GM23338 (cell line): ENCODE results near the gene COX10. TPM values are rescaled to one million over a fixed set of nuclear protein-coding genes. Genes with fewer than 3 reads are reported as not detected.
A peak's percentile ranks its signal among the peaks of the same experiment; 100 is the strongest.

Source experiments
- ATAC-seq: fragments of 200-7000 bp; cut with Tn5 transposase; 3 replicates; pipeline ENCODE4 v1.9.1; 2020
- DNase-seq: peaks from one replicate; pipeline ENCODE4 v3.0.0-alpha.2; 2015; ENCODE audit warnings: low spot score
- H2AFZ ChIP-seq: fragments of 200-600 bp; sonication (generic); 2 replicates; pipeline ENCODE4 v1.8.0; 2016; ENCODE audit warnings: antibody characterized with exemption, mild to moderate bottlenecking, moderate library complexity
- H3F3A ChIP-seq: fragments of 200-600 bp; sonication (generic); replicated peaks from 2 replicates; pipeline ENCODE4 v1.8.0; 2017; ENCODE audit warnings: antibody characterized with exemption, mixed run types, low read depth
- H3K27ac ChIP-seq: fragments of 200-600 bp; sonication (generic); 2 replicates; pipeline ENCODE4 v1.6.1; 2016; ENCODE audit warnings: low read depth
- H3K27me3 ChIP-seq: fragments of 200-600 bp; sonication (generic); 2 replicates; pipeline ENCODE4 v1.8.0; 2016; ENCODE audit warnings: mild to moderate bottlenecking, mixed run types, moderate library complexity; ENCODE audit not compliant: insufficient read depth
- H3K36me3 ChIP-seq: fragments of 200-600 bp; sonication (generic); 2 replicates; pipeline ENCODE4 v1.8.0; 2016; ENCODE audit warnings: mild to moderate bottlenecking; ENCODE audit not compliant: insufficient read depth
- H3K4me1 ChIP-seq: fragments of 200-600 bp; sonication (generic); 2 replicates; pipeline ENCODE4 v1.8.0; 2016; ENCODE audit warnings: mild to moderate bottlenecking, moderate library complexity; ENCODE audit not compliant: insufficient read depth
- H3K4me2 ChIP-seq: fragments of 200-600 bp; sonication (generic); 2 replicates; pipeline ENCODE4 v1.7.1; 2017; ENCODE audit warnings: mixed run types
- H3K4me3 ChIP-seq: fragments of 200-600 bp; sonication (generic); 2 replicates; pipeline ENCODE4 v1.6.1; 2016; ENCODE audit warnings: mixed run types
- H3K79me2 ChIP-seq: fragments of 200-600 bp; sonication (generic); replicated peaks from 2 replicates; pipeline ENCODE4 v1.8.0; 2017; ENCODE audit warnings: mild to moderate bottlenecking; ENCODE audit not compliant: insufficient read depth
- H3K9me2 ChIP-seq: fragments of 200-600 bp; sonication (generic); 2 replicates; pipeline ENCODE4 v1.8.0; 2017; ENCODE audit not compliant: insufficient read depth
- H4K20me1 ChIP-seq: fragments of 200-600 bp; sonication (generic); replicated peaks from 2 replicates; pipeline ENCODE4 v1.8.0; 2017; ENCODE audit warnings: mild to moderate bottlenecking; ENCODE audit not compliant: insufficient read depth
- H3K27ac Mint-ChIP-seq: 2 replicates; pipeline ENCODE4 v1.8.0; 2020; ENCODE audit warnings: inconsistent platforms, mild to moderate bottlenecking, moderate library complexity, mixed read lengths
- H3K27me3 Mint-ChIP-seq: 3 replicates; pipeline ENCODE4 v1.8.0; 2022; ENCODE audit warnings: low read depth, mild to moderate bottlenecking, moderate library complexity, mixed read lengths, inconsistent platforms; ENCODE audit not compliant: insufficient read depth, poor library complexity
- H3K36me3 Mint-ChIP-seq: 3 replicates; pipeline ENCODE4 v1.8.0; 2021; ENCODE audit warnings: low read depth, mild to moderate bottlenecking, inconsistent platforms, moderate library complexity, mixed read lengths
- H3K4me1 Mint-ChIP-seq: 3 replicates; pipeline ENCODE4 v1.8.0; 2020; ENCODE audit warnings: mild to moderate bottlenecking, inconsistent platforms, mixed read lengths
- H3K4me3 Mint-ChIP-seq: 3 replicates; pipeline ENCODE4 v1.8.0; 2021; ENCODE audit warnings: moderate library complexity, mild to moderate bottlenecking, inconsistent platforms, mixed read lengths
- H3K9me3 Mint-ChIP-seq: 3 replicates; pipeline ENCODE4 v1.8.0; 2020; ENCODE audit warnings: moderate library complexity, mild to moderate bottlenecking, inconsistent platforms, mixed read lengths
- CREB1 ChIP-seq: fragments of 250-450 bp; sonication (Bioruptor Pico); IDR thresholded peaks from 2 replicates; pipeline ENCODE4 v1.5.0; 2020; ENCODE audit warnings: low read depth, mild to moderate bottlenecking, moderate library complexity
- ETS1 ChIP-seq: IDR thresholded peaks from 2 replicates; pipeline ENCODE4 v1.6.1; 2016; ENCODE audit warnings: antibody characterized with exemption
- EZH2phosphoT487 ChIP-seq: fragments of 200-600 bp; sonication (generic); IDR thresholded peaks from one replicate; pipeline ENCODE4 v1.8.1; 2018; ENCODE audit warnings: antibody characterized with exemption; ENCODE audit not compliant: unreplicated experiment
- POLR2AphosphoS5 ChIP-seq: IDR thresholded peaks from 2 replicates; pipeline ENCODE4 v1.6.1; 2016; ENCODE audit warnings: antibody characterized with exemption, low read depth
- STAT1 ChIP-seq: IDR thresholded peaks from one replicate; pipeline ENCODE4 v1.6.1; 2016; ENCODE audit warnings: antibody characterized with exemption; ENCODE audit not compliant: unreplicated experiment
- ZNF114 ChIP-seq: fragments of 250-450 bp; sonication (Bioruptor Pico); IDR thresholded peaks from 2 replicates; pipeline ENCODE4 v1.5.0; 2020; ENCODE audit warnings: mild to moderate bottlenecking, moderate library complexity
- ZNF331 ChIP-seq: fragments of 250-450 bp; sonication (Bioruptor Pico); IDR thresholded peaks from 2 replicates; pipeline ENCODE4 v1.5.0; 2020; ENCODE audit warnings: low read depth, mild to moderate bottlenecking, moderate library complexity
- polyA plus RNA-seq: library from polyadenylated mRNA; unstranded; fragments of >200 nt; fragmentation: Nextera tagmentation; extraction: Ambion mirVana; gene quantifications from 2 replicates; pipeline ENCODE4 v1.2.1, GENCODE V29; 2016
- total RNA-seq: library from RNA; depleted of rRNA; stranded (reverse); fragments of >200 nt; shearing (Covaris generic); gene quantifications from 2 replicates; pipeline ENCODE4 v1.2.3, GENCODE V29; 2014
- TF ChIP-seq, protein P1 (sequence below): IDR thresholded peaks from one replicate; pipeline ENCODE4 v1.6.1; 2018; ENCODE audit warnings: antibody characterized with exemption; ENCODE audit not compliant: unreplicated experiment
- TF ChIP-seq, protein P2 (sequence below), 2 experiments: fragments of 200-600 bp in 1 of 2; sonication (generic) in 1 of 2; conservative IDR thresholded peaks; 2 replicates each; pipeline versions ENCODE4 v1.5.1 to v1.6.1; 2016 to 2017; ENCODE audit warnings: antibody characterized with exemption in 2 of 2, low read depth in 2 of 2, mild to moderate bottlenecking in 2 of 2, moderate library complexity in 1 of 2
- TF ChIP-seq, protein P3 (sequence below): fragments of 250-450 bp; sonication (Bioruptor Pico); IDR thresholded peaks from 2 replicates; pipeline ENCODE4 v1.5.0; 2020; ENCODE audit warnings: mild to moderate bottlenecking, moderate library complexity

Gene COX10
- total and polyA plus RNA-seq, 2 experiments from 2014 or later = 25.7 to 46.6 TPM

GRCh38 chr17:14138649-14139048 is 69.3 kb downstream of the COX10 start (continued):
- TF ChIP-seq, protein P1, sequence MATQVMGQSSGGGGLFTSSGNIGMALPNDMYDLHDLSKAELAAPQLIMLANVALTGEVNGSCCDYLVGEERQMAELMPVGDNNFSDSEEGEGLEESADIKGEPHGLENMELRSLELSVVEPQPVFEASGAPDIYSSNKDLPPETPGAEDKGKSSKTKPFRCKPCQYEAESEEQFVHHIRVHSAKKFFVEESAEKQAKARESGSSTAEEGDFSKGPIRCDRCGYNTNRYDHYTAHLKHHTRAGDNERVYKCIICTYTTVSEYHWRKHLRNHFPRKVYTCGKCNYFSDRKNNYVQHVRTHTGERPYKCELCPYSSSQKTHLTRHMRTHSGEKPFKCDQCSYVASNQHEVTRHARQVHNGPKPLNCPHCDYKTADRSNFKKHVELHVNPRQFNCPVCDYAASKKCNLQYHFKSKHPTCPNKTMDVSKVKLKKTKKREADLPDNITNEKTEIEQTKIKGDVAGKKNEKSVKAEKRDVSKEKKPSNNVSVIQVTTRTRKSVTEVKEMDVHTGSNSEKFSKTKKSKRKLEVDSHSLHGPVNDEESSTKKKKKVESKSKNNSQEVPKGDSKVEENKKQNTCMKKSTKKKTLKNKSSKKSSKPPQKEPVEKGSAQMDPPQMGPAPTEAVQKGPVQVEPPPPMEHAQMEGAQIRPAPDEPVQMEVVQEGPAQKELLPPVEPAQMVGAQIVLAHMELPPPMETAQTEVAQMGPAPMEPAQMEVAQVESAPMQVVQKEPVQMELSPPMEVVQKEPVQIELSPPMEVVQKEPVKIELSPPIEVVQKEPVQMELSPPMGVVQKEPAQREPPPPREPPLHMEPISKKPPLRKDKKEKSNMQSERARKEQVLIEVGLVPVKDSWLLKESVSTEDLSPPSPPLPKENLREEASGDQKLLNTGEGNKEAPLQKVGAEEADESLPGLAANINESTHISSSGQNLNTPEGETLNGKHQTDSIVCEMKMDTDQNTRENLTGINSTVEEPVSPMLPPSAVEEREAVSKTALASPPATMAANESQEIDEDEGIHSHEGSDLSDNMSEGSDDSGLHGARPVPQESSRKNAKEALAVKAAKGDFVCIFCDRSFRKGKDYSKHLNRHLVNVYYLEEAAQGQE = no peak
- no peak for TF ChIP-seq EZH2phosphoT487
- no peak for TF ChIP-seq ZNF331 (CRISPR knock-in tag)
- no peak for TF ChIP-seq STAT1
- no peak for TF ChIP-seq ZNF114 (CRISPR knock-in tag)
- no peak for TF ChIP-seq CREB1 (CRISPR knock-in tag)
- no peak for TF ChIP-seq ETS1

- Mint-ChIP-seq H3K36me3 (peaks cover 3% of the 10 kb centered on the region; the same call in 1 of the 3 replicates), H3K27ac (peak overlapping the region; percentile 93), H3K4me3 (no peak overlapping the region; the same call in 2 of the 3 replicates), H3K4me1 (peaks cover 41% of the 10 kb centered on the region), H3K9me3 (no peaks in the 10 kb centered on the region), H3K27me3 (no peaks in the 10 kb centered on the region)
- Histone ChIP-seq H3K9me2 (no peaks in the 10 kb centered on the region; the same call in 1 of the 2 replicates), H3K79me2 (peaks cover 26% of the 10 kb centered on the region), H3K27me3 (no peaks in the 10 kb centered on the region), H3K27ac (peak overlapping the region; percentile 30), H3K4me2 (peak overlapping the region; percentile 71), H3K36me3 (no peaks in the 10 kb centered on the region), H3K4me1 (peaks cover 33% of the 10 kb centered on the region), H4K20me1 (no peaks in the 10 kb centered on the region), H3K4me3 (no peak overlapping the region), H3F3A (no peaks in the 10 kb centered on the region), H2AFZ (no peak overlapping the region)
- ATAC-seq (peak; percentile 76), DNase-seq (no peak)
- TF ChIP-seq, protein P2, sequence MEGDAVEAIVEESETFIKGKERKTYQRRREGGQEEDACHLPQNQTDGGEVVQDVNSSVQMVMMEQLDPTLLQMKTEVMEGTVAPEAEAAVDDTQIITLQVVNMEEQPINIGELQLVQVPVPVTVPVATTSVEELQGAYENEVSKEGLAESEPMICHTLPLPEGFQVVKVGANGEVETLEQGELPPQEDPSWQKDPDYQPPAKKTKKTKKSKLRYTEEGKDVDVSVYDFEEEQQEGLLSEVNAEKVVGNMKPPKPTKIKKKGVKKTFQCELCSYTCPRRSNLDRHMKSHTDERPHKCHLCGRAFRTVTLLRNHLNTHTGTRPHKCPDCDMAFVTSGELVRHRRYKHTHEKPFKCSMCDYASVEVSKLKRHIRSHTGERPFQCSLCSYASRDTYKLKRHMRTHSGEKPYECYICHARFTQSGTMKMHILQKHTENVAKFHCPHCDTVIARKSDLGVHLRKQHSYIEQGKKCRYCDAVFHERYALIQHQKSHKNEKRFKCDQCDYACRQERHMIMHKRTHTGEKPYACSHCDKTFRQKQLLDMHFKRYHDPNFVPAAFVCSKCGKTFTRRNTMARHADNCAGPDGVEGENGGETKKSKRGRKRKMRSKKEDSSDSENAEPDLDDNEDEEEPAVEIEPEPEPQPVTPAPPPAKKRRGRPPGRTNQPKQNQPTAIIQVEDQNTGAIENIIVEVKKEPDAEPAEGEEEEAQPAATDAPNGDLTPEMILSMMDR (conservative IDR thresholded peaks at IDR 0.05; ENCODE audit: low read depth in 2 of 2) = no peak
- TF ChIP-seq EZH2phosphoT487 (no peak), ZNF114 (CRISPR knock-in tag) (no peak), ZNF331 (CRISPR knock-in tag) (no peak), POLR2AphosphoS5 (no peak), ETS1 (no peak)
- TF ChIP-seq, protein P3, sequence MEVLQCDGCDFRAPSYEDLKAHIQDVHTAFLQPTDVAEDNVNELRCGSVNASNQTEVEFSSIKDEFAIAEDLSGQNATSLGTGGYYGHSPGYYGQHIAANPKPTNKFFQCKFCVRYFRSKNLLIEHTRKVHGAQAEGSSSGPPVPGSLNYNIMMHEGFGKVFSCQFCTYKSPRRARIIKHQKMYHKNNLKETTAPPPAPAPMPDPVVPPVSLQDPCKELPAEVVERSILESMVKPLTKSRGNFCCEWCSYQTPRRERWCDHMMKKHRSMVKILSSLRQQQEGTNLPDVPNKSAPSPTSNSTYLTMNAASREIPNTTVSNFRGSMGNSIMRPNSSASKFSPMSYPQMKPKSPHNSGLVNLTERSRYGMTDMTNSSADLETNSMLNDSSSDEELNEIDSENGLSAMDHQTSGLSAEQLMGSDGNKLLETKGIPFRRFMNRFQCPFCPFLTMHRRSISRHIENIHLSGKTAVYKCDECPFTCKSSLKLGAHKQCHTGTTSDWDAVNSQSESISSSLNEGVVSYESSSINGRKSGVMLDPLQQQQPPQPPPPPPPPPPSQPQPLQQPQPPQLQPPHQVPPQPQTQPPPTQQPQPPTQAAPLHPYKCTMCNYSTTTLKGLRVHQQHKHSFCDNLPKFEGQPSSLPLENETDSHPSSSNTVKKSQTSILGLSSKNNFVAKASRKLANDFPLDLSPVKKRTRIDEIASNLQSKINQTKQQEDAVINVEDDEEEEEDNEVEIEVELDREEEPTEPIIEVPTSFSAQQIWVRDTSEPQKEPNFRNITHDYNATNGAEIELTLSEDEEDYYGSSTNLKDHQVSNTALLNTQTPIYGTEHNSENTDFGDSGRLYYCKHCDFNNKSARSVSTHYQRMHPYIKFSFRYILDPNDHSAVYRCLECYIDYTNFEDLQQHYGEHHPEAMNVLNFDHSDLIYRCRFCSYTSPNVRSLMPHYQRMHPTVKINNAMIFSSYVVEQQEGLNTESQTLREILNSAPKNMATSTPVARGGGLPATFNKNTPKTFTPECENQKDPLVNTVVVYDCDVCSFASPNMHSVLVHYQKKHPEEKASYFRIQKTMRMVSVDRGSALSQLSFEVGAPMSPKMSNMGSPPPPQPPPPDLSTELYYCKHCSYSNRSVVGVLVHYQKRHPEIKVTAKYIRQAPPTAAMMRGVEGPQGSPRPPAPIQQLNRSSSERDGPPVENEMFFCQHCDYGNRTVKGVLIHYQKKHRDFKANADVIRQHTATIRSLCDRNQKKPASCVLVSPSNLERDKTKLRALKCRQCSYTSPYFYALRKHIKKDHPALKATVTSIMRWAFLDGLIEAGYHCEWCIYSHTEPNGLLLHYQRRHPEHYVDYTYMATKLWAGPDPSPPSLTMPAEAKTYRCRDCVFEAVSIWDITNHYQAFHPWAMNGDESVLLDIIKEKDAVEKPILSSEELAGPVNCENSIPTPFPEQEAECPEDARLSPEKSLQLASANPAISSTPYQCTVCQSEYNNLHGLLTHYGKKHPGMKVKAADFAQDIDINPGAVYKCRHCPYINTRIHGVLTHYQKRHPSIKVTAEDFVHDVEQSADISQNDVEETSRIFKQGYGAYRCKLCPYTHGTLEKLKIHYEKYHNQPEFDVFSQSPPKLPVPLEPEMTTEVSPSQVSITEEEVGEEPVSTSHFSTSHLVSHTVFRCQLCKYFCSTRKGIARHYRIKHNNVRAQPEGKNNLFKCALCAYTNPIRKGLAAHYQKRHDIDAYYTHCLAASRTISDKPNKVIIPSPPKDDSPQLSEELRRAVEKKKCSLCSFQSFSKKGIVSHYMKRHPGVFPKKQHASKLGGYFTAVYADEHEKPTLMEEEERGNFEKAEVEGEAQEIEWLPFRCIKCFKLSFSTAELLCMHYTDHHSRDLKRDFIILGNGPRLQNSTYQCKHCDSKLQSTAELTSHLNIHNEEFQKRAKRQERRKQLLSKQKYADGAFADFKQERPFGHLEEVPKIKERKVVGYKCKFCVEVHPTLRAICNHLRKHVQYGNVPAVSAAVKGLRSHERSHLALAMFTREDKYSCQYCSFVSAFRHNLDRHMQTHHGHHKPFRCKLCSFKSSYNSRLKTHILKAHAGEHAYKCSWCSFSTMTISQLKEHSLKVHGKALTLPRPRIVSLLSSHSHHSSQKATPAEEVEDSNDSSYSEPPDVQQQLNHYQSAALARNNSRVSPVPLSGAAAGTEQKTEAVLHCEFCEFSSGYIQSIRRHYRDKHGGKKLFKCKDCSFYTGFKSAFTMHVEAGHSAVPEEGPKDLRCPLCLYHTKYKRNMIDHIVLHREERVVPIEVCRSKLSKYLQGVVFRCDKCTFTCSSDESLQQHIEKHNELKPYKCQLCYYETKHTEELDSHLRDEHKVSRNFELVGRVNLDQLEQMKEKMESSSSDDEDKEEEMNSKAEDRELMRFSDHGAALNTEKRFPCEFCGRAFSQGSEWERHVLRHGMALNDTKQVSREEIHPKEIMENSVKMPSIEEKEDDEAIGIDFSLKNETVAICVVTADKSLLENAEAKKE = no peak
Measured at GRCh38 chr17:14143688-14144087, 74.4 kb downstream of the COX10 start.
